Panc1 (cell line): ENCODE data around the gene WDR70.

Experiments
- CTCF ChIP-seq: fragments of 450-650 bp; IDR thresholded peaks from 2 replicates; pipeline ENCODE4 v1.5.1; 2017; ENCODE audit warnings: mild to moderate bottlenecking
- POLR2AphosphoS5 ChIP-seq: IDR thresholded peaks from 2 replicates; pipeline ENCODE4 v1.6.1; 2012; ENCODE audit warnings: mild to moderate bottlenecking, low read depth, low read length, moderate library complexity
- SIN3A ChIP-seq: IDR thresholded peaks from 2 replicates; pipeline ENCODE4 v1.6.1; 2012; ENCODE audit warnings: low read depth, mild to moderate bottlenecking, low read length, moderate library complexity, borderline replicate concordance; ENCODE audit not compliant: insufficient read depth
- TF ChIP-seq, protein P1 (sequence below), 2 experiments: IDR thresholded peaks; 2 replicates each; pipeline ENCODE4 v1.6.1; 2011 to 2012; ENCODE audit warnings: low read depth in 2 of 2, control low read depth in 1 of 2, low read length in 1 of 2, mild to moderate bottlenecking in 1 of 2, moderate library complexity in 1 of 2; ENCODE audit not compliant: insufficient read depth in 1 of 2

DNA sequence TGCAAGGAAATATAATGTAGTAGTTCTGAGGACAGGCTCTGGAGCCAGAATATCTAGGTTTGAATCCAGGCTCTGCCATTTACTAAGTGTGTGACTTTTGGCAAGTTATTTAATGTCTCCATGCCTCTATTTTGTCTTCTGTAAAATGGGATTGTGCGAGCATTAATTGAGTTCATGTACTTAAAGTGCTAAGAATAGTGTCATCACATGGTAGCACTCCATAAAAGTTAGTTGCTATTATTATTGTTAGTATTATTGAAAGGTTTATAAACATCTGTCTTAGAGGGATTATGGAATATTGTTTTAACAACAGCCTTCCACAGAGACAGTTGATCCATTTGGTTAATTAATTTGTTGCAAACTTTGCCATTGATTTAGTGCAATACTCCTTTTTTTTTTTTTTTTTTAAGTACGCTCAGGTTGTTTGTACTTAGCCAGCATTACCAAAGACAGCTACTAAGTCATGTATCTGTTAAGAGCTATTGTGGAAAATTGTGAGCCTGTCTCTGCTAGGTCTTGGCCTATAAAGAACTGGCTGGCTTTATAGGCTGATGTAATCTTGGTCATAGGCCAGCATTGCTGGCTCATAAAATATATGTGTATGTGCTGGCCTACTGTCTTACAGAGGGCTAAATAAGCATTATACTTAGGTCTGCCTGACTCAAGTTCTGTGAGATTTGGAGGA is 174.7 kb downstream of the WDR70 start:
- no peak for TF ChIP-seq CTCF
- TF ChIP-seq POLR2AphosphoS5 = no peak
- TF ChIP-seq, protein P1, sequence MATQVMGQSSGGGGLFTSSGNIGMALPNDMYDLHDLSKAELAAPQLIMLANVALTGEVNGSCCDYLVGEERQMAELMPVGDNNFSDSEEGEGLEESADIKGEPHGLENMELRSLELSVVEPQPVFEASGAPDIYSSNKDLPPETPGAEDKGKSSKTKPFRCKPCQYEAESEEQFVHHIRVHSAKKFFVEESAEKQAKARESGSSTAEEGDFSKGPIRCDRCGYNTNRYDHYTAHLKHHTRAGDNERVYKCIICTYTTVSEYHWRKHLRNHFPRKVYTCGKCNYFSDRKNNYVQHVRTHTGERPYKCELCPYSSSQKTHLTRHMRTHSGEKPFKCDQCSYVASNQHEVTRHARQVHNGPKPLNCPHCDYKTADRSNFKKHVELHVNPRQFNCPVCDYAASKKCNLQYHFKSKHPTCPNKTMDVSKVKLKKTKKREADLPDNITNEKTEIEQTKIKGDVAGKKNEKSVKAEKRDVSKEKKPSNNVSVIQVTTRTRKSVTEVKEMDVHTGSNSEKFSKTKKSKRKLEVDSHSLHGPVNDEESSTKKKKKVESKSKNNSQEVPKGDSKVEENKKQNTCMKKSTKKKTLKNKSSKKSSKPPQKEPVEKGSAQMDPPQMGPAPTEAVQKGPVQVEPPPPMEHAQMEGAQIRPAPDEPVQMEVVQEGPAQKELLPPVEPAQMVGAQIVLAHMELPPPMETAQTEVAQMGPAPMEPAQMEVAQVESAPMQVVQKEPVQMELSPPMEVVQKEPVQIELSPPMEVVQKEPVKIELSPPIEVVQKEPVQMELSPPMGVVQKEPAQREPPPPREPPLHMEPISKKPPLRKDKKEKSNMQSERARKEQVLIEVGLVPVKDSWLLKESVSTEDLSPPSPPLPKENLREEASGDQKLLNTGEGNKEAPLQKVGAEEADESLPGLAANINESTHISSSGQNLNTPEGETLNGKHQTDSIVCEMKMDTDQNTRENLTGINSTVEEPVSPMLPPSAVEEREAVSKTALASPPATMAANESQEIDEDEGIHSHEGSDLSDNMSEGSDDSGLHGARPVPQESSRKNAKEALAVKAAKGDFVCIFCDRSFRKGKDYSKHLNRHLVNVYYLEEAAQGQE (IDR thresholded peaks at IDR 0.05; ENCODE audit: insufficient read depth in 1 of 2, low read depth in 2 of 2, low read length in 1 of 2) = no peak
- no peak for TF ChIP-seq SIN3A
